KOPT-K1 (cell line): ENCODE measurements around the gene PARN.
"Not testable (repeated sequence)": the region's sequence is repeated elsewhere in the genome, so short reads cannot be mapped to it uniquely, and the experiment has no call there.

Experiments used
- H3K27ac ChIP-seq: fragments of 200-600 bp; sonication (generic); 2 replicates; pipeline ENCODE4 v1.5.1; 2016; ENCODE audit warnings: antibody characterized with exemption, mild to moderate bottlenecking, low read depth, low read length; ENCODE audit not compliant: poor library complexity, severe bottlenecking
- H3K36me3 ChIP-seq: fragments of 200-600 bp; sonication (generic); 2 replicates; pipeline ENCODE4 v1.5.1; 2017; ENCODE audit warnings: antibody characterized with exemption, mild to moderate bottlenecking, low read length, moderate library complexity; ENCODE audit not compliant: insufficient read depth
- H3K9me3 ChIP-seq: fragments of 200-600 bp; sonication (generic); 2 replicates; pipeline ENCODE4 v1.5.1; 2017; ENCODE audit warnings: antibody characterized with exemption, low read length, mild to moderate bottlenecking; ENCODE audit not compliant: insufficient read depth, poor library complexity, severe bottlenecking

Gene PARN

GRCh38 chr16:14420721-14421488 lies 209.2 kb downstream of the PARN start:
- no peak overlapping the region for H3K27ac ChIP-seq
- no peaks in the 10 kb centered on the region for H3K36me3 ChIP-seq
- H3K9me3 ChIP-seq: no peaks in the 10 kb centered on the region

- not testable (repeated sequence) for H3K9me3 ChIP-seq, H3K27ac ChIP-seq, H3K36me3 ChIP-seq
Observed at GRCh38 chr16:14420243-14420642, 209.8 kb downstream of the PARN start.

GRCh38 chr16:14419817-14420216 lies 210.2 kb downstream of the PARN start:
- Histone ChIP-seq H3K36me3 (no peaks in the 10 kb centered on the region), H3K9me3 (no peaks in the 10 kb centered on the region), H3K27ac (no peak overlapping the region)

GRCh38 chr16:14418795-14419225 lies 211.2 kb downstream of the PARN start:
- Histone ChIP-seq H3K36me3 (no peaks in the 10 kb centered on the region), H3K9me3 (no peaks in the 10 kb centered on the region), H3K27ac (no peak overlapping the region)

GRCh38 chr16:14416184-14416583 lies 213.9 kb downstream of the PARN start:
- no peak overlapping the region for H3K27ac ChIP-seq
- no peaks in the 10 kb centered on the region for H3K9me3 ChIP-seq
- H3K36me3 ChIP-seq: no peaks in the 10 kb centered on the region

- H3K27ac ChIP-seq: no peak overlapping the region
- H3K9me3 ChIP-seq: no peaks in the 10 kb centered on the region
- H3K36me3 ChIP-seq: no peaks in the 10 kb centered on the region
Observed at GRCh38 chr16:14415291-14415690, 214.8 kb downstream of the PARN start.

GRCh38 chr16:14409563-14409962 lies 220.5 kb downstream of the PARN start:
- Histone ChIP-seq H3K27ac (no peak overlapping the region), H3K9me3 (no peaks in the 10 kb centered on the region), H3K36me3 (no peaks in the 10 kb centered on the region)

GRCh38 chr16:14407786-14408399 lies 222.2 kb downstream of the PARN start:
- Histone ChIP-seq H3K9me3 (no peaks in the 10 kb centered on the region), H3K36me3 (no peaks in the 10 kb centered on the region), H3K27ac (no peak overlapping the region)

- Histone ChIP-seq H3K36me3 (no peaks in the 10 kb centered on the region), H3K9me3 (no peaks in the 10 kb centered on the region), H3K27ac (no peak overlapping the region)
Observed at GRCh38 chr16:14405611-14406537, 224.2 kb downstream of the PARN start.

GRCh38 chr16:14403001-14403389 lies 227.1 kb downstream of the PARN start:
- not testable (repeated sequence) for H3K27ac ChIP-seq, H3K9me3 ChIP-seq

GRCh38 chr16:14402114-14403000 lies 227.7 kb downstream of the PARN start:
- not testable (repeated sequence) for H3K27ac ChIP-seq, H3K36me3 ChIP-seq, H3K9me3 ChIP-seq

More at GRCh38 chr16:14403001-14403389, 227.1 kb downstream of the PARN start:
- H3K36me3 ChIP-seq: not testable (repeated sequence)

- not testable (repeated sequence) for H3K9me3 ChIP-seq, H3K36me3 ChIP-seq, H3K27ac ChIP-seq
Observed at GRCh38 chr16:14401711-14402061, 228.4 kb downstream of the PARN start.

GRCh38 chr16:14400978-14401710 lies 228.9 kb downstream of the PARN start:
- not testable (repeated sequence) for H3K9me3 ChIP-seq, H3K27ac ChIP-seq

More at GRCh38 chr16:14400978-14401710, 228.9 kb downstream of the PARN start:
- H3K36me3 ChIP-seq: not testable (repeated sequence)
